Measurements from ENCODE around the gene TSPAN15.

The TSPAN15 gene

DNA sequence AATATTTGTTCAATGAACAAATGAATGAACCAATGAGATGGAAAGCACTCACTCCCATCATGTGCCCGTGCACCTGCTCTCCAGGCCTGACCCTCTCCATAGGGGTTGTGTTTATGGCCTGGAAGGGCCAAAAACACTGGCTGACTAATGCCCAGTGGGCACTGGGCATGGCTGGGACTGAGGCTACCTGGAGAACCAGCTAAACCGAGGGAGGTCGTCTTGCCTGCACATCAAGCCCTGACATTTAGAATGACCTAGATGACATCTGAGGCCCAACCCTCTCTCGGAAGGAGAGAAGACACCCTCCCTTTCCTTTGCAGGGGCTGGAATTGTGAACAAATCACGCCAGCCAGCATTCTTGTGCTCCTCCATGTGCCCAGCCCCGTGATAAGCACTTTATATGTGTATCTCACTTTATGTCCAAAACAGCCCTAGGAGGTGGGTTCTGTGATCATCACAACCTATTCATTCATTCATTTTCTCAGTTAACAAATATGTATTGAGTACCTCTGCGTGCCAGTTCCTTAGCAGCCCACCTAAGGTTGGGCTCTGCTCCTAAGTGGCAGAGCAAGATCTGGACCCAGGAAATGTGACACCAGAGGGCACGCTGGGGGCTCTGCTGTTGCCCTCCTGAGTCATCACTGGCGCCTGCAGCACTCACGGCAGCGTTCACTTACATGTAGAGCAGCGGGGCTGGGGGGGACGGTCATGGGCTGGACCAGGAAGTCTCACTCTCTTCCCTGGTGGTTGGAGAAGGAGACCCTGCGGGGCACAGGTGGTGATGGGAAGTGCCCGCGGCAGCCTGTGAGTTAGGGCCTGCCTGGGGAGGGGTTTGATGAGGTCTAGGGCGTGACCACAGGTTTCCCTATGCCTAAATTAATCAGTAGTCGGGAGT lies 52.0 kb downstream of the TSPAN15 start:
- TF ChIP-seq, protein P1, sequence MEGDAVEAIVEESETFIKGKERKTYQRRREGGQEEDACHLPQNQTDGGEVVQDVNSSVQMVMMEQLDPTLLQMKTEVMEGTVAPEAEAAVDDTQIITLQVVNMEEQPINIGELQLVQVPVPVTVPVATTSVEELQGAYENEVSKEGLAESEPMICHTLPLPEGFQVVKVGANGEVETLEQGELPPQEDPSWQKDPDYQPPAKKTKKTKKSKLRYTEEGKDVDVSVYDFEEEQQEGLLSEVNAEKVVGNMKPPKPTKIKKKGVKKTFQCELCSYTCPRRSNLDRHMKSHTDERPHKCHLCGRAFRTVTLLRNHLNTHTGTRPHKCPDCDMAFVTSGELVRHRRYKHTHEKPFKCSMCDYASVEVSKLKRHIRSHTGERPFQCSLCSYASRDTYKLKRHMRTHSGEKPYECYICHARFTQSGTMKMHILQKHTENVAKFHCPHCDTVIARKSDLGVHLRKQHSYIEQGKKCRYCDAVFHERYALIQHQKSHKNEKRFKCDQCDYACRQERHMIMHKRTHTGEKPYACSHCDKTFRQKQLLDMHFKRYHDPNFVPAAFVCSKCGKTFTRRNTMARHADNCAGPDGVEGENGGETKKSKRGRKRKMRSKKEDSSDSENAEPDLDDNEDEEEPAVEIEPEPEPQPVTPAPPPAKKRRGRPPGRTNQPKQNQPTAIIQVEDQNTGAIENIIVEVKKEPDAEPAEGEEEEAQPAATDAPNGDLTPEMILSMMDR (conservative IDR thresholded peaks at IDR 0.05; ENCODE audit: low read depth, low read length): no peak
- no peak for DNase-seq (ENCODE audit: low read depth)
- H3K4me3 ChIP-seq (ENCODE audit: low read depth, low read length): no peak overlapping the region

DNA sequence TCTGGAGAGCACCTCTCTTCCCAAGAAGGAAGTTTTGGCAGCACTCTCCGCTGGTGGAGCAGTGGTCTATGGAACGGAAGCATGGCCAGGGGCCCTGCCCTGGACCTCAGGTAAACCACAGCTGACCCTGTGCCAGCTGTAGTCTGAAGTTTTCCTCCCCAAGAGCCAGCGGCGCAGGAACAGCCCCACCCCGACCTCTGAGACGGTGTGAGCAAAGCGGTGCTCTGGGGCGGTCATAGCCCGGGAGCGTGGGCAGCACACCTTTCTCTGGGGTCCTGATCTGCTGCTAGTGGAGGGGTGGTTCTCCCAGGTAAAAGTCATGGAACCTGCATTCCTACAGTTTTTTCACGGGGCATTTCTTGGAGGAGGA lies 52.6 kb downstream of the TSPAN15 start:
- TF ChIP-seq, protein P1 (conservative IDR thresholded peaks at IDR 0.05; ENCODE audit: low read depth, low read length): no peak
- no peak for DNase-seq (ENCODE audit: low read depth)
- no peak overlapping the region for H3K4me3 ChIP-seq (ENCODE audit: low read depth, low read length)

DNA sequence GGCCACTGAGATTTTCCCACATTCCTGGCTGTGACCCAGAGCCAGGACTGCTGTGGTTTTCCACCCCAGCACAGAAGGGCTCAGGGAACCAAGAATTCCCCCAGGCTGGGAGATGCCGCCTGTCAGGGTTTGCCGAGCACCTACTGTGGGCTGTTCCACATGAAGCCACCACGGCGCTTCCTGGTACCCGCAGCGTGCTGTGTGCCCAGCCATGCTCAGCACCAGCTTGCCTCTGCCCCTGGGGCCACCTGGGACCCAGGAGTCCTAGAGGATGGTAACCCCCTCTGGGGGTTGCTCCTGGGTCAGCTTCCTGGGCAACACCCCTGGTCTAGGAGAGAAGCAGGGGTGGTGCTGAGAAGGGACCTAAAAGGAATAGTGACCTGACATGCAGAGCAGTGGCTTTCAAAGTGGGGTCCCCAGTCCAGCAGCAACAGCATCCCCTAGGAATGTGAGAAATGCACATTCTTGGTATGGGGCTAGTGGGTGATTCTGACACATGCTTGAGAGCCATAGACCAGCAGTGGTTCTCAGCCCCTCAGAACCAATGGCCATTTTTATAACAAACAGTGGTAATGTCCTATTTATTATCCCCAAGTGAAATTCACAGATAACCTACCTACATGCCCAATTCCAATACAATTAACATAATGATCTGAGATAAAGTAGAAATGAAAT lies 53.4 kb downstream of the TSPAN15 start:
- no peak overlapping the region for H3K4me3 ChIP-seq (ENCODE audit: low read depth, low read length)
- TF ChIP-seq, protein P1 (conservative IDR thresholded peaks at IDR 0.05; ENCODE audit: low read depth, low read length): no peak
- no peak for DNase-seq (ENCODE audit: low read depth)

DNA sequence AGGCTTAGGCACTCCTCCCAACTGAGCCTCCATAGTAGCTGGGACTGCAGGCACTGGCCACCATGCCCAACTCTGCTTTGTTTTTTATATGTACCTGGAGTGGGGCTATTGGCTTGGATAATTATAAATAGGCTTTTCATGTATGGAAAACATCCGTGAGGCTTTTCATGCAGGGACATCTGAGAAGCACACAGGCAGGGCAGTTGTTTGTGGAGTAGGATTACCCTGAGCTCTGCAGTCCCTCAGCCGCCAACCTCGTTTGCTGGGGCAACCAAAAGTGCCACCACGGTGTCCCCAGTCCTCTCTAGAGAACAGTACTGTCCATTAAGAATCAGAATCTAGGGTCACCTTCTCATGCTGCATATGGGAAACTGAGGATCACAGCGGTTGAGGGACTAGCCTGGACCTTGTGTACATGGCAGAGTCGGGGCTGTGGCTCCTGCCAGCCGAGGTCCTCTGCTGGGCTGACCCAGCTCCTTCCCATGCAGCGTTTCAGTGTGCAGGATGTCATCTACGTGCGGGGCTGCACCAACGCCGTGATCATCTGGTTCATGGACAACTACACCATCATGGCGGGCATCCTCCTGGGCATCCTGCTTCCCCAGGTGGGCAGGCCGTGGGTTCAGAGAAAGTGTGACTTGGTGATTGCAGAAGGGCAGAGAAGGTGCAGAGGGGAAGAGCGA lies 54.5 kb downstream of the TSPAN15 start:
- no peak for DNase-seq (ENCODE audit: low read depth)
- TF ChIP-seq, protein P1 (conservative IDR thresholded peaks at IDR 0.05; ENCODE audit: low read depth, low read length): no peak

DNA sequence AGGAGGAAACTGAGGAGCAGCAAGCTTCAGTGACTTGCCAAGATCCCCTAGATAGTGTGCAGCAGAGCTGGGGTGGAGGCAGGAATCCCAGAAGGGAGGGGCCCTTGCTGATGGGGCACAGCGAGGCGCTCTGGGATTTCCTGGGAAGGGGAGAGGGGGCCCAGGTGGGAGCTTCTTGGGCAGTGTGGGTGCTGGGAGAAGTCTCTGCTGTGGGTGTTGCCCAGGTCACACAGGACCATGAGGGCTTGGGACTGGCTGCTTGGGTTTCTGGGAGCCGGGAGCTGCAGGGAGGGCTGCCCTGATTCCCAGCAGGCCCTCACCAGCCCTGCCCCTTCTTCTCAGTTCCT lies 55.2 kb downstream of the TSPAN15 start:
- no peak overlapping the region for H3K4me3 ChIP-seq (ENCODE audit: low read depth, low read length)
- TF ChIP-seq, protein P1 (conservative IDR thresholded peaks at IDR 0.05; ENCODE audit: low read depth, low read length): no peak
- no peak for DNase-seq (ENCODE audit: low read depth)

More for the DNA sequence above, 54.5 kb downstream of the TSPAN15 start:
- H3K4me3 ChIP-seq (ENCODE audit: low read depth, low read length): no peak overlapping the region

DNA sequence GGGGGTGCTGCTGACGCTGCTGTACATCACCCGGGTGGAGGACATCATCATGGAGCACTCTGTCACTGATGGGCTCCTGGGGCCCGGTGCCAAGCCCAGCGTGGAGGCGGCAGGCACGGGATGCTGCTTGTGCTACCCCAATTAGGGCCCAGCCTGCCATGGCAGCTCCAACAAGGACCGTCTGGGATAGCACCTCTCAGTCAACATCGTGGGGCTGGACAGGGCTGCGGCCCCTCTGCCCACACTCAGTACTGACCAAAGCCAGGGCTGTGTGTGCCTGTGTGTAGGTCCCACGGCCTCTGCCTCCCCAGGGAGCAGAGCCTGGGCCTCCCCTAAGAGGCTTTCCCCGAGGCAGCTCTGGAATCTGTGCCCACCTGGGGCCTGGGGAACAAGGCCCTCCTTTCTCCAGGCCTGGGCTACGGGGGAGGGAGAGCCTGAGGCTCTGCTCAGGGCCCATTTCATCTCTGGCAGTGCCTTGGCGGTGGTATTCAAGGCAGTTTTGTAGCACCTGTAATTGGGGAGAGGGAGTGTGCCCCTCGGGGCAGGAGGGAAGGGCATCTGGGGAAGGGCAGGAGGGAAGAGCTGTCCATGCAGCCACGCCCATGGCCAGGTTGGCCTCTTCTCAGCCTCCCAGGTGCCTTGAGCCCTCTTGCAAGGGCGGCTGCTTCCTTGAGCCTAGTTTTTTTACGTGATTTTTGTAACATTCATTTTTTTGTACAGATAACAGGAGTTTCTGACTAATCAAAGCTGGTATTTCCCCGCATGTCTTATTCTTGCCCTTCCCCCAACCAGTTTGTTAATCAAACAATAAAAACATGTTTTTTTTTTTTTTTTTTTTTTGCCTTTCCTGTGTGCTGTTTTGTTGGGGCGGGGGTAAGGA lies 55.8 kb downstream of the TSPAN15 start:
- no peak for DNase-seq (ENCODE audit: low read depth)
- no peak overlapping the region for H3K4me3 ChIP-seq (ENCODE audit: low read depth, low read length)

More for the DNA sequence above, 55.8 kb downstream of the TSPAN15 start:
- TF ChIP-seq, protein P1 (conservative IDR thresholded peaks at IDR 0.05; ENCODE audit: low read depth, low read length): no peak
